Activated naive CD8-positive, alpha-beta T cell treated with anti-CD3 and anti-CD28 coated beads for 36 hours (primary cell): Measurements from ENCODE around the gene HPCA. TPM values are rescaled to one million over a fixed set of nuclear protein-coding genes. Genes with fewer than 3 reads are reported as not detected.
A peak's percentile ranks its signal among the peaks of the same experiment; 100 is the strongest.

Source experiments
- DNase-seq: peaks from one replicate; pipeline ENCODE4 v3.0.0; 2021
- H3K27ac Mint-ChIP-seq: one replicate; pipeline ENCODE4 v1.8.0; 2022; ENCODE audit warnings: mild to moderate bottlenecking, moderate library complexity, mixed read lengths
- H3K27me3 Mint-ChIP-seq: one replicate; pipeline ENCODE4 v1.8.0; 2022; ENCODE audit warnings: mild to moderate bottlenecking, mixed read lengths
- H3K36me3 Mint-ChIP-seq: one replicate; pipeline ENCODE4 v1.8.0; 2021; ENCODE audit warnings: mild to moderate bottlenecking, mixed read lengths
- H3K4me1 Mint-ChIP-seq: one replicate; pipeline ENCODE4 v1.8.0; 2021; ENCODE audit warnings: mixed read lengths
- H3K4me3 Mint-ChIP-seq: one replicate; pipeline ENCODE4 v1.8.0; 2022; ENCODE audit warnings: mild to moderate bottlenecking, moderate library complexity, mixed read lengths
- H3K9me3 Mint-ChIP-seq: one replicate; pipeline ENCODE4 v1.8.0; 2022; ENCODE audit warnings: mixed read lengths
- total RNA-seq, 2 experiments: library from RNA; stranded (reverse); gene quantifications; one replicate each; pipeline ENCODE4 v1.2.3, GENCODE V29; 2021

Gene HPCA
- total RNA-seq, 2 experiments from 2014 or later, result 0.29 TPM; not detected in 1

- Mint-ChIP-seq H3K36me3 (no peaks in the 10 kb centered on the region), H3K4me1 (peaks cover 5% of the 10 kb centered on the region), H3K4me3 (no peak overlapping the region), H3K27me3 (peaks cover 32% of the 10 kb centered on the region), H3K9me3 (no peaks in the 10 kb centered on the region), H3K27ac (no peak overlapping the region)
- no peak for DNase-seq
These were observed 18.6 kb upstream of the HPCA start for GRCh38 chr1:32867671-32868070.

GRCh38 chr1:32868085-32868484, 18.2 kb upstream of the HPCA start:
- H3K4me3 Mint-ChIP-seq, result no peak overlapping the region
- H3K4me1 Mint-ChIP-seq, result peaks cover 5% of the 10 kb centered on the region
- no peaks in the 10 kb centered on the region for H3K36me3 Mint-ChIP-seq
- peaks cover 35% of the 10 kb centered on the region for H3K27me3 Mint-ChIP-seq
- DNase-seq, result no peak
- no peak overlapping the region for H3K27ac Mint-ChIP-seq
- H3K9me3 Mint-ChIP-seq, result no peaks in the 10 kb centered on the region

GRCh38 chr1:32868806-32869455, 17.4 kb upstream of the HPCA start:
- no peak overlapping the region for H3K4me3 Mint-ChIP-seq
- DNase-seq, result no peak
- H3K9me3 Mint-ChIP-seq, result no peaks in the 10 kb centered on the region
- no peaks in the 10 kb centered on the region for H3K36me3 Mint-ChIP-seq
- H3K4me1 Mint-ChIP-seq, result peaks cover 5% of the 10 kb centered on the region
- H3K27me3 Mint-ChIP-seq, result peaks cover 41% of the 10 kb centered on the region
- H3K27ac Mint-ChIP-seq, result no peak overlapping the region

DNA sequence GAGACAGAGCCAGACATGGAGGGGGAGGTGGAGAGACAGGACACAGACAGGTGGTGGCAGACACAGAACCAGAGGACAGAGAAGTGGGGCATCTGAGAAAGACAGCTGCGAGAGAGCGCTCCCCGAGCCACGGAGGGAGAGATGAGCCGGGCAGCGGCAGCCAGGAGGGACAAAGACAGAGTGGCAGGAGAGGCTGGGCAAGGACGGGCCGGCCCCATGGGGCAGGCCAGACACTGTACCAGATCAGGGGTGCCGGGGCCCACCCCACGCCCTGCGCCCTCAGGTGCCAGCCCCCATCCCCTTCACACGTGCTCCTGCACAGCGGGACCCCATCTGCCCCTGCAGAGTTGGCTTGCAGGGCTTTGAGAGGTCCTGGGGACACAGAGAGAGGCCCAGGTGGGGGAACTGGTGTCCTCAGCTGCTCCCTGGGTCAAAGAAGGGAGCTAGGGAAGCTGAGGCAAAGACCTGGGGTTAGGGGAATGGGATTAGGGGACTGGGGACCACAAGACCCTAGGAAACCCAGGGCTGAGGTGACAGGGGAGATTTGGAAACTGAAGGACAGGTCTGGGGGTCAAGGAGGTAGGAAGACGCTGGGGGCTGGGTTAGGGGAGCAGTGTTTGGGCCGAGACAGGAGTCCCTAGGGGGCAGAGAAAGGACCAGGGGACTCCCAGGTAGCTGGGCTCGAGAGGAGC, 16.2 kb upstream of the HPCA start:
- DNase-seq, result no peak
- Mint-ChIP-seq H3K36me3 (no peaks in the 10 kb centered on the region), H3K27ac (no peak overlapping the region), H3K4me3 (peak overlapping the region; percentile 57), H3K27me3 (peaks cover 53% of the 10 kb centered on the region), H3K4me1 (peaks cover 5% of the 10 kb centered on the region), H3K9me3 (no peaks in the 10 kb centered on the region)

DNA sequence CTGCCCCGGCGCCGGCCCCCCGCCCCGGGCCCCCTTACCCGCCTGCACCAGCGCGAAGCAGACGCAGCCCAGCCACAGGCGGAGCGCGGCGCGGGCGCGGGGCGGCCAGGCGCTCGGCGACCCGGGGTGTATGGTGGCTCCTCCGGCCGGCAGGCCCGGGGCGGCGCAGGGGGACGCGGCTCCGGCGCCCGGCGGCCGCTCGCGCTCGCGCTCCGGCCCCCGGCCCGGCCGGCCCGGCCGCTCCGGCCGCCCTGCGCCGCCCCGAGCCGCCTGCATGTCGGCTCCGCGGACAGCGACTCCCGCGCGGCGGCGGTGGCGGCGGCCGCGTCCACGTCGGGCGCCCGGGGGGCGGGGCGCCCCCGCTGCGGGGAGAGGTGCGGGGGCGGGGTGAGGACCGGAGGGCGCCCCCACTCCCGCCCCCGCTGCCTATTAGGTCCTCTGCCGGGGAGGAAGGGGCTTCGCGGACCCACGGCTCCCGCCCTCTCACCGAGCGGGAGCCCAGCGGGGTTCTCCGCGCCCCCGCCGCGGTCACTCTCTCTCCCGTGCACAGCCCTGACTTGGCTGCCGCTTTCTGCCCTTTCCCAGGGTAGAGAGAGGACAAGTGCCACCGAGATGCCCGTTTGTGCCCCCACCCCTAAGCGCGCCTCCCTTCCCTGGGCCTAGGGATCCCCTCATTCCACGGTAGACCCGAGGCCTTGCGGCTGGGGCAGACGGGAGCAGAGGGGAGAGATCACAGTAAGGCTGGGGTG, 15.5 kb upstream of the HPCA start, which contains the start of gene FNDC5:
FNDC5 (minus strand) TSS at position 298 of the 749 bp plus-strand sequence.
- Mint-ChIP-seq H3K27me3 (peaks cover 60% of the 10 kb centered on the region), H3K4me1 (peaks cover 5% of the 10 kb centered on the region), H3K9me3 (no peaks in the 10 kb centered on the region), H3K4me3 (peak within 1 kb of the TSS; percentile 57), H3K36me3 (no peaks in the 10 kb centered on the region), H3K27ac (no peak within 1 kb of the TSS)
- no peak for DNase-seq

DNA sequence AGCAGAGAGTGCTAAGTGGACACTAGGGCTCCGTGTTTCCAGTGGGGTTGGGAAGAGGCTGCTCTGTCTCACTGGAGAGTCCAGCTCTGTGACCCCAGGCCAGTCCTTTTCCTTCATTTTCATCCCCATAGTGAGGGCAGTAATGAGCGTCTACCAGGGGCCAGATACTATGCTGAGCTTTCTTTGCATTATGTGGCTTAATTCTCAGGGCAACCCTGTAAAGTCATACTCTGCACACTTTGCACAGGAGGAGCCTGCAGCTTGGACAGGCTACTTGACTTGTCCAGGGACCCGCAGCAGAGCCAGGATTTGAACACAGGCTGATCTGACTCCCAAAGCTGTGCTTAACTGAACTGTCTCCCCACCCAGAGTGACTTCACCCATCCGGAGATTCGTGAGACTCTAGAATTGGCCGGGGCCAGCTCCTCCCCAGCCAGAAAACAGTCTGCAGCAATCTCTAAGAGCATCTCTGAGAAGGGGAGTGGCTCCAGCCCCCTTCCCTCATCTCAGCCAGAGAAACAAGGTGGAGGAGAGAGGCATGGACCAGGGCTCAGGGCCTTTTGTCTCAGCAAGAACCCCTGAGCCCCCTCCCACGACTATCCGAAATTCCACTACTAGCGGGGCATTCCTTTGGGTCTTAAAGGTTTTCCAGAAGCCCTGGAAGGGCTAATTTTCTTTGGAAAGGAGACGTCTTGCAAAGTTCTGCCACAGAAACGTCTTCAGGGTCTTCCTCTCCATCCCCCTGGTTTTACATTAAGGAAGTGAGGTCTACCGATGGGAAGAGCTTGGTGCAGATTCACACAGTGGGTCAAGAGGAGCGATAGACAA, 14.7 kb upstream of the HPCA start:
- Mint-ChIP-seq H3K36me3 (no peaks in the 10 kb centered on the region), H3K4me1 (peaks cover 5% of the 10 kb centered on the region), H3K4me3 (no peak overlapping the region), H3K27me3 (peaks cover 66% of the 10 kb centered on the region), H3K9me3 (no peaks in the 10 kb centered on the region), H3K27ac (no peak overlapping the region)
- no peak for DNase-seq

DNA sequence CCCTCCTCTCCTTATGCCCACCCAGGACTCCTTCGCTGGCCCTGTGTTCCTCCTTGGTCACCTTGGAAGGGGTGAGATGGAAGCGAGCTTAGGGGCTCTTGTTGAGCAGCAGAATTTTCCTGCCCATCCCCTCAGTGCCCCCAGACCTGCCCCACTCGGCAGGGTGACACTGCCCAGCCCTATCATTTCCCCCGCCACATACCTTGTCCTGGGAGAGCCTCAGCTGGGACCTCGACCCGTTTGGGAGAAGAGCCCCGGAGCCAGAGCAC, 14.2 kb upstream of the HPCA start:
- Mint-ChIP-seq H3K27me3 (peaks cover 66% of the 10 kb centered on the region), H3K4me3 (no peak overlapping the region)

DNA sequence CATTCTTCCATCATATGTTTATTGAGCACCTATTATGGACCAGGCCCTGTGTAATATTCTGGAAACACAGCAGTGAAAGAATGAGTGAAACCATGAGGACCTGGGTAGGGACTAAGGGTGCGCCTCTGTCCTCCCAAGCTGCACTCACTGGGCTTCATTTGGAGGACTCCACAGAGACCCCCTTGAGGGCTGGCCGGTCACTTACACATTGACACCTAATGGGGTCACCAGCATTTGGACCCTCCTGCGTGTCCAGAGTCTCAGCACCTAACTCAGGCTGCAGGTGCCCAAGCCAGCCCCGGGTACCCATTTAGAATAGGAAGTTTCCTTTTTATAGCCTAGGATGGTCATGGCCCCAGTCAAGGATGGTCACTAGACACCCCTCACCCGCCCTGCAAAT, 12.8 kb upstream of the HPCA start:
- Mint-ChIP-seq H3K4me1 (peaks cover 5% of the 10 kb centered on the region), H3K9me3 (no peaks in the 10 kb centered on the region), H3K27me3 (peaks cover 66% of the 10 kb centered on the region), H3K27ac (no peak overlapping the region), H3K4me3 (no peak overlapping the region), H3K36me3 (no peaks in the 10 kb centered on the region)
- DNase-seq, result no peak

More for the DNA sequence above, 14.2 kb upstream of the HPCA start:
- H3K4me1 Mint-ChIP-seq, result peaks cover 5% of the 10 kb centered on the region
- DNase-seq, result no peak
- no peaks in the 10 kb centered on the region for H3K9me3 Mint-ChIP-seq
- no peak overlapping the region for H3K27ac Mint-ChIP-seq
- no peaks in the 10 kb centered on the region for H3K36me3 Mint-ChIP-seq

DNA sequence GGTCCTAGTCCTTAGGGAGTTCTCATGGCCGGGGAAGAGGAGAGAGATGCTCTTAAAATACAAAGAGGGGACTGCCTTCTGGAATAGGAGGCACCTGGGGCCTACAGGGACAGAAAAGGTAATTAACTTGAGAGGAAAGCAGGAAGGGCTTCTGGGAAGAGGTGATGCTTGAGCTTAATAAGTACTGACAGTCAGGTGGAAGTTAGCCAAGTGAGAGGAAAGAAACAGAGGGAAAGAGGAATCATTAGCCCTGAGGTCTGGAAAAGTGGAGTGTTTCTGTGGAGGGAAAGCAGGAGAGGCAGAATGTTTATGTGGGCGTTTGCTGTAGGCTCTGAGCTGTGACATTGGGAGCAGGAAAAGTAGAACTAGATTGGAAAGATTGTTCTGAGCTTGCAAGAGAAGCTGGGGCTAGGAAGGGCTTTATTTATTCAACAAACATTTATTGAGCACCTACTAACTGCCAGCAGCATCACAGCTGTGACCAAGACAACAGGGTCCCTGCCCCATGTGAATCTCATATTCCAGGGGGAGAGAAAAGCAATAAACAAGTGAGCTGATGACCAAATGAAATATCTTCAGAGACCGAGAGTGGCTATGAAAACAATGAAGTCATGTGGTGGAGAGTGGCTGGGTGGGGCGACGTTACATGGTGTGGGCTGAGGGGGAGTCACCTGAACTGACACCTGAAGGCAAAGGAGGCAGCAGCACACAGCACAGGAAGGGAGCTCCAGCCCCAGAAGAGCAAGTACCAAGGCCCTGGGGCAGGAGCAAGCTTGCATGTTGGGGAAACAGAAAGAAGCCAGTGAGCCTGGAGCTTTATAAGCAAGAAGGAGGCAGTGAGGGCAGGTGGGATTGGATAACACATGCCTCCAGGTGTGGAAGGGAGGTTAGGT, 11.2 kb upstream of the HPCA start:
- DNase-seq, result no peak
- Mint-ChIP-seq H3K36me3 (no peaks in the 10 kb centered on the region), H3K4me1 (peaks cover 5% of the 10 kb centered on the region), H3K27me3 (peaks cover 54% of the 10 kb centered on the region), H3K4me3 (no peak overlapping the region), H3K27ac (no peak overlapping the region), H3K9me3 (no peaks in the 10 kb centered on the region)

- Mint-ChIP-seq H3K27me3 (peaks cover 50% of the 10 kb centered on the region), H3K27ac (no peak overlapping the region), H3K36me3 (no peaks in the 10 kb centered on the region), H3K9me3 (no peaks in the 10 kb centered on the region), H3K4me1 (no peaks in the 10 kb centered on the region), H3K4me3 (no peak overlapping the region)
- peak; percentile 60 for DNase-seq
These were observed 9.7 kb upstream of the HPCA start for GRCh38 chr1:32876341-32877210.

- H3K9me3 Mint-ChIP-seq, result no peaks in the 10 kb centered on the region
- no peaks in the 10 kb centered on the region for H3K36me3 Mint-ChIP-seq
- no peak overlapping the region for H3K27ac Mint-ChIP-seq
- H3K27me3 Mint-ChIP-seq, result peaks cover 42% of the 10 kb centered on the region
- no peak for DNase-seq
- H3K4me3 Mint-ChIP-seq, result no peak overlapping the region
- H3K4me1 Mint-ChIP-seq, result no peaks in the 10 kb centered on the region
These were observed 8.8 kb upstream of the HPCA start for GRCh38 chr1:32877211-32878110.

- Mint-ChIP-seq H3K27me3 (peaks cover 40% of the 10 kb centered on the region), H3K4me3 (no peak overlapping the region), H3K4me1 (no peaks in the 10 kb centered on the region), H3K9me3 (no peaks in the 10 kb centered on the region), H3K27ac (no peak overlapping the region), H3K36me3 (no peaks in the 10 kb centered on the region)
- no peak for DNase-seq
These were observed 8.1 kb upstream of the HPCA start for GRCh38 chr1:32878183-32878582.

DNA sequence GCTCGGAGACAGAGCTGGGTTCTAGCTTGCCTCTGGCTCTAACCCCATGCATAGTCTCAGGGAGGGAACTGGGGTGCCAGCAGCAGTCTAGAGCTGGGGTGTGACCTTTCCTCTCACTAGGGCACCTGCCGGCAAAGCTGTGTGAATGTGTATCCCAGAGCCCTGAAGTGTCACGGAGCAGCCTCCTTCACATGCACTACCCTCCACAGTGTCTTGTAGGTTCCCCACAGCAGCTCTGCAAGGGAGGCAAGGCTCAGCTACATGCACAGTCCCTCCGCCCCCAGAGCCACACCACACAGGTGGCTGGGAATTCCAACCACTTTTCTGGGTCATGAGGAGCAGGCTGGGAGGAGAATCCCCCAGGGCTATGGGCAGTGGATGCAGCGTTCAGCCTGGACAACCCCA, 7.7 kb upstream of the HPCA start:
- DNase-seq, result no peak
- Mint-ChIP-seq H3K4me3 (no peak overlapping the region), H3K27ac (no peak overlapping the region), H3K27me3 (peaks cover 42% of the 10 kb centered on the region), H3K4me1 (no peaks in the 10 kb centered on the region), H3K9me3 (no peaks in the 10 kb centered on the region), H3K36me3 (no peaks in the 10 kb centered on the region)
